Activated CD4-positive, alpha-beta T cell treated with anti-CD3 and anti-CD28 coated beads, Interleukin-2, amount 50 U/mL, for 4 hours (primary cell): ENCODE data around the gene ANGPT4.
A peak's percentile ranks its signal among the peaks of the same experiment; 100 is the strongest.
"Not testable (repeated sequence)": the region's sequence is repeated elsewhere in the genome, so short reads cannot be mapped to it uniquely, and the experiment has no call there.

Experiments
- DNase-seq, 2 experiments: peaks; one replicate each; pipeline ENCODE4 v3.0.0-alpha.2; 2020

The ANGPT4 gene

DNA sequence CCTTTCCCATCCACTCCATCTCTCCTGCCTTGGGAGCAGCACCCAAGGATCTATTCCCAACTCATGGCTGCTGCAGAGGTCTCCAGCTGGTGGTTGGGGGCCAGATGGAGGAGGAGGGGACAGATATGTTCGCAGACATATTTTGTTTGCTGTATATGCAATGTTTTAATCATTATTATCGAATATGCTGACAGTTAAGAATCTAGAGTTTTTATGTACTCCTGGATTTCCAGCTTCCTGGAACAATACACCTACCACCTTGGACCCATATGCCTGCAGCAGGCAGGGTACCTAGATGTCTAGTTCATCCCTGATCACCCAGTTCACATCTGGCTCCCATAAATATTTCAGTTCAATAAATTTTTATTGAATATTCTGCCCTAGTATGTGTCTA is 73.6 kb downstream of the ANGPT4 start:
- no peak for DNase-seq

DNA sequence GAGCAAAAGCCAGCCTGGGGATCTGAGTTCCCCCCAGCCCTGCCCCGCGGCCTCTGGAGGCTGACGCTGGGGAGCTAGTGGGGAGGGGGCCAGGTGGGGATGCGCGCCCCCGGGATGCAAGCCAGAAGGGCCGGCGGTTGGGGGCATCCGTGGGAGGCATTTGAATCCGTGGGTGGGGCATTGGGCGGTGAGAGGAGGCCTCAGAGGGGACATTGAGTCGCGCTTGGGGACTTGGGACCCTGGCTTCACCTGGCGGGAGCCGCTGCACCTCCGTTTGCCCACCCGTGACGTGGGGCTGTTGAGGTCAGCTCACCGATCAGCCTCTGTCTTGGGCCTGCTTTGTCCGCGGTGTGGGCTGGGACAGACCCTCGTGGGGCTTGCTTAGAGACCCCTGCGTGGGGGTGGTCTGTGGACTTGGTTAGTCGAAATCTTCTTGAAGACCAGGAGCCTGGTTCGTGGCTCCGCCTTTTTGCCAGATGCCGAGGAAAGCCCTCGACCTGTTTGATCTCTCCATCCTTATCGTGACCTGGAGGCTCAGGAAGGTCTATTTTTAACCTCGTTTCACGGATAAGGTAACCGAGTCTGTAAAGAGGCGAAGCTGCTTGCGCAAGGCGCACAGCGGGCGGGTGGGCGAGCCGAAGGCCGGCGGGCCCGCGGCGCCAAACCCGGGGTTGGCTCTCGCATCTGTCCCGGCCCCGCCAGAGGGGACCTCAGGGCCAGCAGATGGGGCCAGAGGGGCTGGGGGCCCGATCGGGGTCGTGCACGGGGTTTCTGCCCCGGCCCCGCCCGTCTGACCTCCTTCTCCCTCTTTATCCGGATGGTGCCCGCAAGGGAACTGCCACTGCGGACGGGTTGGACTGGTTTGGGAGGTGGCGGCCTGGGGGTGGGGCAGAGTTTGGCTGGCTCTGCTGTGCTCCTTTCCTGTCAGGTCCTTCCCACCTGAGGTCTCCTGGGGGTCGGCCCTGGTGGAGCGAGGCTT is 74.3 kb downstream of the ANGPT4 start:
- no peak for DNase-seq

DNA sequence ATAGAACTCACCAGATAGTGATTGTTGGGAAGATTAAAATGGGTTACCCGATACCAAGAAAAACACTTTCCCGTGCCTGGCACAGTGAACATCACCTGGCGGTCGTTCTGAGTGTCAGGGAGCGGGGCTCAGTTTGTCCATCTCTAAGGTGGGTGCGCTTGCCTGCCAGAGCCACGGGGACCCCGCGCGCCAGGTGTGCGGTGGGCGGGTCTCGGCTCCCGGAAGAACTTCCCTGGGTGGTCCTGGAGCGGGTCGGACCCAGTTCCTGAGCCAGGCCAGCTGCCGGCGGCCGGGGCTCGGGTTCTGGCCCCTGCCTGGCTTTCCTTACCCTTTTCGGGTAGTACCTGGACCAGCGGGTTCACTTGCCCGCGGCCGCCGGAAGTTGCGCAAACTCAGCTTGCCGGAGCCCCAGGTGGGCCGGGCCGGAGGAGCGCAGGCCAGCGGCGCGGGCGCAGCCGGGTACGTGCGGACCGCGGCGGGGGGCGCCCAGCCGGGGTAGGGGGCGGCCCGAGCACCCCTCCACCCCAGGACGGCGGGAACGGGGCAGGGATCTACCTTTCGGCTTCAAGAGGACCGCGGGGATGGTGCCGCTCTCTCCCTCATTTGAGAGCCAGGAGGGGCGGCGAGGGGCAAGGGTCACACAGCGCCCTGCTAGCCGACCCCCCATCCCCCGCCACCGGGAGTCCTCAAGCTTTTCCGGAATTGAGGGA is 75.1 kb downstream of the ANGPT4 start:
- no peak for DNase-seq

DNA sequence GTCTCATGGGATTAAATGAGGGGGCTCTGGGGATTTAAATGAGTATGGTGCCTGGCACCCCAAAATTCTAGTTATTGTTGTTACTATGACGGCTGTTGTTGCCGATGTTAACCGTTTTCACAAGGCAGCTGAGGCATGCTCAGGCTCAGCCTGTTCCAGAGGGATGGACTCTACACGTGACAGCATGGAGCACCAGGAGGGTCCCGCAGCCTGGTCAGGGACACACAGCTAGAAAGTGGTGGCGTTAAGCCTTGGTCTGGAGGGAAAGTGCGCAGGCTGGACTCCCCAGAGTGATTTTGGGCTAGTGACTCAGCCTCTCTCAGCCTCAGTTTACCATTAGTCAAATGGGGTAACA is 75.7 kb downstream of the ANGPT4 start:
- DNase-seq: no peak

DNA sequence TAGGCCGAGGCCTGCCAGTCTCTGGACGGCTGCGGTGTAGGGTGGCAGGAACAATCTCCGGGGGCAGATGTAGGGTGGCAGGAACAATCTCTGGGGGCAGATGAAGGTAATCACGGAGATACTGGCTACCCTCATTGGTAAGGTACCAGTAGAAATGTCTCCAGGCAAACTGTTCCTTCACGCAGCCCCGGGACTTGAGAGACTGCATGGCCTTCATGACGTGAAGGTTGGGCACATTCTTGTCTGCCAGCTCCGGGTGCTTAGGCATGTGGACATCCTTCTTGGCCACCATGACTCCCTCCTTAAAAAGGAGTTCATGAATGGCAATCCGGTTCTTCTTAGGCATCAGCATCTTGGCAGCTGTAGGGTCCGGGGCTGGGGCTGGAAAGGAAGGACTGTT is 76.5 kb downstream of the ANGPT4 start:
- DNase-seq: no peak

DNA sequence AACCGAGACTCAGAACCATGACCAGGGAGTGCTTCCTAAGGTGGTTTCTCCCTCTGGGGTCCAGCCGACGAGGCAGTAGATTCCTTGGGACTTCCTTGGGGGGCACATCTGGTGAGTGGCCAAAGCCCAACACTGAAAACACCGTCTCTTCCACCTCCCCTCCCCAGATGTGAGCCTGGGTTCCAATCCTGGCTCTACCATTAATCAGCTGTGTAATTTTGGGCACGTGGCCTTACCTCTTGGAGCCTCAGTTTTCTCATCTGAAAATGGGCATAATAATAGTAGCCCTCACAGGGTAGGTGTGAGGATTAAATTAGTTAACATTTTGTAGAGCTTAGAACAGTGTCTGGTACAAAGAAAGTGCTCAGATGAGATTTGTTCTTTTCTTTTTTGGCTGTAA is 77.1 kb downstream of the ANGPT4 start:
- no peak for DNase-seq

DNA sequence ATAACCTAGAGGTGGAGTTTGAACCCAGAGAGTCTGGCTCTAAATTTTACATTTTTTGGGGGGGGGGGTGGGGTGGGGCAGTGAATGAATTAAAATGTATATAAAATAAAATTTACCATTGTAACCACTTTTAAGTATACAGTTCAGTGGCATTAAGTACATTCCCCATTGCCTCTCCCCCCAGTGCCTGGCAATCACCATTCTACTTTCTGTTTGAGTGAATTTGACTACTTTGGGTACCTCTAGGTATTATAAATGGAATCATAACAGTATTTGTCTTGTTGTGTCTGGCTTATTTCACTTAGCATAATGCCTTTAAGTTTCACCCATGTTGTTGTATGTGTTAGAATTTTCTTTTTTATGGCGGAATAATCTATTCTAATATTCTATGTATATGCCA is 79.9 kb downstream of the ANGPT4 start:
- no peak for DNase-seq

DNA sequence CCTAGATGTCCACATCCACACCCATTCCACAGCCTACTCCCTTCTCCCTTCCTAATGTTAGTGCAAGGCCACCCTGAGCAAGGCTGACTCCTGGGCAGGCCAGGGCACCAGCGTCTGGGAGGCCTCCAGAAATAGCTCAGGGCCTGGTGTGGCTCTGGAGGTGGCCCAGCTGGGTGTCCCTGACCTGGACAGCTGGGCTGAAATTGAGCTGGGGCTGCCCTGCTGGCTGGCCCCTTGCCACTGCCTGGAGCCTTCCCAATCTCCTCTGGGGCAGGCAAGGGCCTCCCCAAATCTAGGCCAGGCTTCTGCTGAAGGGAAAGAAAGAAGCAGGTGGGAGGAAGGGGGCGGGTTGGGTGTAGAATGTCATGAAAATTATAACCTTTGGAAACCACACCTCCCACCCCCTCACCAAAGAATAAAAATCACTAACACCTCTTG is 80.5 kb downstream of the ANGPT4 start:
- DNase-seq: peak; percentile 49 to 55

DNA sequence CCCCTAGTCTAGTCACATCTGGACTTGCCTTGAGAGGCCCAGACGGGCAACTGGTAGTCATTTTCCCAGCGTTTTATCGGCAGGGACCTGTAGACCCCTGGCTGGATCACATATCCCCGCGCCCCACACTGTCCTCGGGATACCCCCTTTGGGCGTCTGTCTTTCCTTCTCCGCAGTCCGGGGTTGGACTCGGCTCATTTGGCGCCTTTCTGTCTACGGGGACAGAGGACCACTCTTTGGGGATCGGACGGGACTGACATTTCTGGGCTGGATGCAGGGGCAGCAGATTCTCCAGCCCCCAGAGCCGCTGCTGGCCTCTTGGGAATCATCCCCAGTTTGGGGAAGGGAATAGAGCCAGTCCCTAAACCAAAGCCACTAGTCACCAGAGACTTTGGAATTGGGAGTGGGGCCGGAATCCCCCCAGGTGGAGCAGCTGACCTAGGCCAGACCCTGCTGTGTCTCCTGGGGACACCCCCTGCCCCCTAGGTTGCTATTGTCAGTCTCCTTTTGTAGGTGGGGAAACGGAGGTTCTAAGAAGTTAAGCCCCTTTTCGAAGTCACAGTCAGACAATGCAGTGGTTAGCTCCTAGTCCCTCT is 81.9 kb downstream of the ANGPT4 start:
- no peak for DNase-seq

DNA sequence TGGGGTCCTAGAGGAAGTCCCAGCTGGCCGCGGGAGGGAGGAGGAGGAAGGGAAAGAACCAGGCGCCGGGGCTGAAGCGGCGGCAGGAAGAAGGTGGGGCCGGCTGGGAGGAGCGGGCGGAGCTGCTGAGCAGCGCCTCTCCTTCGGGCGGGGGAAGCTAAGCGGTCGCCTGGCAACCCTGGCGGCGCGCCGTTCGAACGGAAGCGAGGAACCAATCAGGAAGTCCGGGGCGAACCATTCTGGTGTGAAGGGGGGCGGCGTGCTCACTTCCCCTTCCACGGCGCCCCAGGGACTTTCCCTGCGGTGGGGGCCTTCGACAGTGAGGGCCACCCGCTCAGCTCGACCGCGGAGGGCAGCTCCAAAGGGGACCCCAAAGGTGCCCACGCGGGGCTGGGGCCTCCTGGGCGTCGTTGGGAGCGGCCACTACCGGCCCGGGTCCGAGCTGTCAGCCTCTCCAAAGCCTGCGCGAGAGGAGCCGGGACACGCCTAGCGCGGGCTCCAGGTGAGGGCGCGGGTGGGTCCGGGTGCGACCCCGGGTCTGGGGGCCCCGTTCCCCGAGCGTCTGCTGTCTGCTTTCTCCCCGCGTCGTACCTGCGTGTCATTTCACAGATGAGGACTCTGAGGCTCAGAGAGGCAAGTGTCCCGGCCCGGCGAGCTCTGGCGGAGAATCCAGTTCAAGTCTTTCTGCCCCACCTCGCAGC is 82.5 kb downstream of the ANGPT4 start, which contains the start of gene FAM110A:
TSS of gene FAM110A (plus strand) at position 266 of the 701 bp plus-strand sequence. CDS start 11,090 bp downstream, outside the sequence.
- DNase-seq: peak; percentile 94

DNA sequence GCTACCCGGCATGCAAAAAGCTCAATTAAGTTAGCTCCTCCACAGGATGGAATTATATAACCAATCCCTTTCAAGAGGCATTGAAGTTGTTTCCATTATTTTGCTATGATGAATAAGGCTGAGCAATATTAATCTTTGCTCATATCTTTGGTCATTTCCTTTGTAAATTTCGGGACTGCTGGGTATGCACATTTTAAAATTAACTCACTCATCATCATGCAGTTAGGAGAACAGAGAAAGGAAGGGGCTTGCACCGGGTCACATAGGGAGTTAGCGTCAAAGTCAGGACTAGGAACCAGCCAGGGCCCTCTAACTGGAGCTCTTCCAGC is 83.0 kb downstream of the ANGPT4 start:
- DNase-seq: no peak

DNA sequence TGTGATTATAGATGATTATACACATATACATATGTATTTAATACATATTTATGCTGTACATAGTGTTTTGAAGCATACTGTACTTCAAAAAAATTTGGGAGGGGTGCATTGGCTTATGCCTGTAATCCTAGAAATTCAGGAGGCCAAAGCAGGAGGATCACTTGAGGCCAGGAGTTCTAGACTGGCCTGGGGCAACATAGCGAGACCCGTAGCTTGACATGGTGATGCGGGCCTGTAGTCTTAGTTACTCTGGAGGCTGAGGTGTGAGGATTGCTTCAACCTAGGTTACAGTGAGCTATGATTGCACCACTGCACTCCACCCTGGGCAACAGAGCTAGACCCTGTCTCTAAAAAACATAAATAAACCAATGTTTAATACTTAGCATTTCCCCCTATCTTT is 84.2 kb downstream of the ANGPT4 start:
- no peak for DNase-seq

DNA sequence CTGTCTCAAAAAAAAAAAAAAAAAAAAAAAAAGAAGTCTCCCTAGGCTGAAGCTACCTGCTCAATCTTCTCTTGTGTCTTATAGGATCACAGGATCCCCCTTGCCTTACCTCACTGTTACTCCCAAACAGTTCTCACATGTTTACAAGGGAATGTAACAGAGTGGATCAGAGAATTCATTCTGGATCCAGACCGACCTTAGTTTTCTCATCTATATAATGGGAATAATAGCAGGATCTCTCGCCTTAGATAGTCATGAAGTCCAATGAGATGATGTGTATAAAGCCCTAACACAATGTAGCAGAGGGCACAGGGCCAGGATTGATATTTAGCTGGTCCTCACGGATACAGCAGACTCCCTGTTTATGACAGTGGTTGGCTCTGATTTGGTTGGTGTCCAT is 84.9 kb downstream of the ANGPT4 start:
- no peak for DNase-seq

DNA sequence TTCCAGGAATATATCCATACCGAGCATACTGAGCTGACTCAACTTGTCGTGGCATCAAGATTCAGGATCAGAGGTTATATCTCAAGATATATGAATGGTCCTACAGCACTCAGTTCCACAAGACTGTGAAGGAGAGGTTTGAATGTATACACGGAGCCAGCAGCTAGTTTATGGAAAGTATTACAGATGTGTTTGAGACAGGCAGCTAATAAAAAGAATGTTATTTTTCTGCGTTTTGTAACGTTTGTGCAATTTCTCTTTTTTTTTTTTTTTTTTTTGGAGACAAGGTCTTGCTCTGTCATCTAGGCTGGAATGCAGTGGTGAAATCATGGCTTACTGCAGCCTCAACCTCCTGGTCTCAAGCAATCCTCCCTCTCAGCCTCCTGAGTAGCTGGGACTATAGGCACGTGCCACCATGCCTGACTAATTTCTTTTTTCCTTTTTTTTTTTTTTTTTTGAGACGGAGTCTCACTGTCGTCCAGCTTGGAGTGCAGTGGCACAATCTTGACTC is 86.1 kb downstream of the ANGPT4 start:
- DNase-seq: no peak

DNA sequence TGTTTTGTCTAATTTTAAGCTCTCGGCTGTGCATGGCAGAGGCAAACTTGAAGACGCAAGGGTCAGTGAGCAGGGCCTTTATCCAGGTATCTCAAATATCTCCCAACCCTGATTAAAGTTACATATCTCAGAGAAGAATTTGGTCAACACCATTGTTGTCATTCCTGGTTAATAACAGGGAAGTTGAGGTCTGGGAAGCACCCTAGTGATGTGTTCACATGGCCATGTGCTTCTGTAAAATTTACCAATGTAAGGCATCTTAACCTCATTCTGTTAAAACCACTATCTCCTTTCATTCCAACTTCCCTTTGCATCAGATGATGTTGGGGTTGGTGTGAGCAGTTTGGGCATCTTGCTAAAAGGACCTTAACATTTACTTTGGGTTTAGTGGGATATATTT is 86.6 kb downstream of the ANGPT4 start:
- DNase-seq: no peak

DNA sequence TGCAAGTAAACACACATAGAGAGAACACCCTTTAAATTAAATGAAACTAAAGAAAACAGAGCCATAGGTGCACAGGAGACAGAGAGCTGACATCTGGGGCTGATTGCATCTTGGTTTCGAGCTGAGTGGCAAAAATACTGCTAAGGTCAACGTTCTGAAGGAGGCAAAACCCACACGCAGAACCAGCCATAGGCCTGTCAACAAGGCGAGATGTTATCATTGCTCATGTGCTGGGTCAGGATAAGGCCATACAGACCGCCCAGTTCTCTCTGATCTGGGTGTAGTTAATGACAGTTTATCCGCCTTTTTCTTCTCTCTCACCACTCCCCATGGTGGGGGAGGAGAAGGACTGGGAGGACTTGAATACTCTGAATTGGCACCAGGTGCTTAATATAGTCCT is 87.1 kb downstream of the ANGPT4 start:
- no peak for DNase-seq

DNA sequence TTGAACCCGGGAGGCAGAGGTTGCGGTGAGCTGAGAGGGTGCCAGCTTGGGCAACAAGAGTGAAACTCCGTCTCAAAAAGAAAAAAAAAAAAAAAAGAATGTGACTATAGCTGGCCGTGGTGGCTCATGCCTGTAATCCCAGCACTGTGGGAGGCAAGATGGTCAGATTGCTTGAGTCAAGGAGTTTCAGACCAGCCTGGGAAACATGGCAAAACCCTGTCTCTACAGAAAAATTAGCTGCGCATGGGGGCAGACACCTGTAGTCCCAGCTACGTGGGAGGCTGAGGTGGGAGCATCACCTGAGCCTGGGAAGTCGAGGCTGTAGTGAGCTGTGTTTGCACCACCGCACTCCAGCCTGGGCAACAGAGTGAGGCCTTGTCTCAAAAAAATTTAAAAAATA is 88.2 kb downstream of the ANGPT4 start:
- not testable (repeated sequence) for DNase-seq

DNA sequence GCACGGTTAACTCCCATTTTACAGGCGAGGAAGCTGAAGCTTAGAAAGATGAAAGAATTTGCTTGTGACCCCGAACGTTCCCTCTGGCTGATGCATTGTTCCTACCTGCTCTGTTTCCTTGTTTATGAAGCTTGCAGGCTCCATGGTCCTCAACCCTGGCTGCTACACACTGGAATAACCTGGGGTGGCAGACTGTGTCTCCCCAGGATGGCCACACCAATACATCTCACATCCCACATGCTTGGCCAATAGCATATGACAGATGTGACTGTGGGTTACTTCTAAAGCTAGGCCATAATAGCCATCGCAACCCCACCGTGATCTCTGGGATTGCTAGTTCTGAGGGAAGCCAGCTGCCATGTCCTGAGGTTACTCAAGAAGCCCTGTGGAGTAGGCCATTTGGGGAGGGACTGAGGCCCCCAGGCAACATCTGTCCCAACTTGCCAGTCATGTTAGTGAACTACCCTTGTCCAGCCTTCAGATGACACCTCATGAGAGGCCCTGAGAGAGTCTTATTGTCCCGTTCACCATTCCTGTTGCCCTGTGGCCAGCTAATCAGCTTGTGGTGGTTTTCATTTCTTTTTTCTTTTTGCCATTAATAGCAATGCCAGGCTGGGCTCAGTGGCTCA is 89.3 kb downstream of the ANGPT4 start:
- no peak for DNase-seq

DNA sequence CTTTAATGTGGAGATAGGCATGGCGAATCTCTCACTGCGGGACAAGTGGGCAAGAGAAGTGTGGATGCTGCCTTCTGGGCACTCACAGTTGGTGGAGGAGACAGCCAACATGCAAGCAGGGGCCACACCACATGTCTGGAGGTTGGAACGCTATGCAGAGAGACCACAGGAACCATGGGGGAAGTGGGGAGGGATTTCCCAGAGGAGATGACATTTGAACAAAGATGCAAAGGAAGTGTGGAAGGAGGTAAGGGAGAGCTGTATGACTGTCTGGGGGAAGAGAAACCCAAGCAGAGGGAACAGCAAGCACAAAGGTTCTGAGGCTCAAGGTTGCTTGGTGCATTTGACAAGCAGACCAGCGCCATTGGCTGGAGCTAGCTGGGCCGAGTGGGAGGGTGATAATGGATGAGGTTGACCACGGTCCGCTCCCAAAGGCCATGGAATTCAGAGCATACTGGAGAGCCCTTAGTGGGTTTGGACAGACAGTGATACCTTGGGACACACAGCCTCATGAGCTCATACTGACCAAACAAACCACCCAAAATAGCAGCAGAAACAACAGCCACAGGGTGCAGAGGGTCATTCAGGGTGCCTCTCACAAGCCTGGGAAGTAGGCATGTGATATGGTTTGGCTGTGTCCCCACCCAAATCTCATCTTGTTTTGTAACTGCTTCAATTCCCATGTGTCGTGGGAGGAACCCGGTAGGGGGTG is 90.3 kb downstream of the ANGPT4 start:
- DNase-seq: no peak

DNA sequence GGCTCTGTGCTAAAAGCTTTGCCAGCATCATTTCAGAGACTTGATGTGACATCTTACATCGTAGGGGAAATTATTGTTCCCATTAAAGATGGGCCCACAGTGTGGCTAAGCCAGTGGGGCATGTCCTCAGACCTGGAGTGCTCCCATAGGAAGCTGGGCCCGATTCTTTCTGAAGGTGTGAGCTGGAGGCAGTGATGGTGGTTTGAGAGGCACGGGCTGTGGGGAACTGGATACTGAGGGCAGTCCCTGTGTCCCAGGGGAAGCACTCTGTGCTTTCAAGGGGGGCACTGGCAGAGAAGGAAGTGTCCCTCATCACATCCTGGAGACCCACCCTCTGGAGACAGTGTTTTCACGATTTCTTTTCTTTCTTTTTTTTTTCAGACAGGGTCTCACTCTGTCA is 91.2 kb downstream of the ANGPT4 start:
- no peak for DNase-seq

DNA sequence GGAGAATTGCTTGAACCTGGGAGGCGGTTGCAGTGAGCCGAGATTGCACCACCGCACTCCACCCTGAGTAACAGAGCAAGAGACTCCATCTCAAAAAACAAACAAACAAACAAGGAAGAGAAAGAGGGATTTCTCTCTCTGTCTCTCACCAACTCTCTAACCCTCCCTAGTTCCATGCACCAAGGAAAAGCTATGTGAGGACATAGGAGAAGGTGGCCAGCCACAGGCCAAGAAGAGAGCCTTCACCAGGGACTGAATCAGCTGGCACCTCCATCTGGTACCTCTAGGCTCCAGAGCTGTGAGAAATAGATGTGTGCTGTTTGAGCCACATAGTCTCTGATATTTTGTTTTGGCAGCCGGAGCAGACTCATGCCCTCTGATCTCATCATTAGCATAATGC is 91.6 kb downstream of the ANGPT4 start:
- DNase-seq: no peak

DNA sequence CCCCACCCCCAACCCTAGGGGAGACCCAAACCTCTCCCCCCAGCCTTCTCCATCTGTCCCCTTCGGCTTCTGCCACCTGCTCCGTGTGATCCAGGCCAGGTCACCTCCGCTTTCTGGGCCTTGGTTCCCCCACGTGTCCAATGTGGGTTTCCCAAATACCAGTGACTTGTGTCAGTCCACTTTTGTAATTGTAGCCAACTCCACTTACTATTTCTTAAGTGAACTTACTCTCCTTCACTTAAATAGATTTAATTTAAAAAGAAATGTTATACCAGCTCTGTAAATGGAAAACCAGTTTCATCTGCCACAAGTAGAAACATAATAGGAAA is 92.6 kb downstream of the ANGPT4 start:
- DNase-seq: no peak
